Prostate gland (tissue), 2 donors: ENCODE results near the gene RFTN1. TPM values are rescaled to one million over a fixed set of nuclear protein-coding genes. Genes with fewer than 3 reads are reported as not detected.

Experiments used
- DNase-seq: peaks from one replicate; pipeline ENCODE4 v3.0.0-alpha.2; 2019; ENCODE audit warnings: low spot score
- H3K27ac ChIP-seq, 2 donors: fragments of 200-600 bp; sonication (generic); 2 replicates each; pipeline ENCODE4 v1.5.1; 2017 to 2019
- H3K27me3 ChIP-seq: fragments of 200-600 bp; sonication (generic); replicated peaks from 2 replicates; pipeline ENCODE4 v1.5.1; 2019; ENCODE audit not compliant: insufficient read depth
- H3K36me3 ChIP-seq, 2 donors: fragments of 200-600 bp; sonication (generic); 1 replicate in 1 of 2; 2 replicates in 1 of 2; pipeline versions ENCODE4 v1.5.1 to v1.8.1; 2017 to 2019
- H3K4me1 ChIP-seq: fragments of 200-600 bp; sonication (generic); replicated peaks from 2 replicates; pipeline ENCODE4 v1.5.1; 2019
- H3K4me3 ChIP-seq, 2 donors: fragments of 200-600 bp; sonication (generic); 2 replicates each; pipeline ENCODE4 v1.5.1; 2017 to 2019
- H3K9me3 ChIP-seq: fragments of 200-600 bp; sonication (generic); 2 replicates; pipeline ENCODE4 v1.5.1; 2017
- CTCF ChIP-seq, 4 experiments: fragments of 200-600 bp in 2 of 4; fragments of 450-650 bp in 2 of 4; sonication (generic) in 2 of 4; IDR thresholded peaks; 1 replicate in 3 of 4; 2 replicates in 1 of 4; pipeline ENCODE4 v1.5.1; 2016 to 2019; ENCODE audit warnings: antibody characterized with exemption in 4 of 4, mild to moderate bottlenecking in 2 of 4, moderate library complexity in 2 of 4
- POLR2A ChIP-seq: fragments of 450-650 bp; IDR thresholded peaks from one replicate; pipeline ENCODE4 v1.6.1; 2016; ENCODE audit warnings: antibody characterized with exemption, mild to moderate bottlenecking
- POLR2AphosphoS5 ChIP-seq: sonication (generic); formaldehyde crosslinking; IDR thresholded peaks from one replicate; pipeline ENCODE4 v1.6.1; 2017; ENCODE audit warnings: antibody characterized with exemption
- WGBS: methylation state at CpG from one replicate; pipeline ENCODE4 v1.1.5; 2018; 5-methylcytosine and 5-hydroxymethylcytosine counted together
- intact Hi-C: fragments of 100-400 bp; cut with DNase I; formaldehyde crosslinking; loops from one replicate; pipeline ENCODE4 v1.14.2; 2022
- total RNA-seq, 2 donors: library from RNA; depleted of rRNA; stranded (reverse); fragments of >200 nt; gene quantifications; one replicate each; pipeline ENCODE4 v1.1.0, GENCODE V29; 2016

Gene RFTN1
- total RNA-seq, 2 donors from 2014 or later, result 7.4 to 16.1 TPM

DNA sequence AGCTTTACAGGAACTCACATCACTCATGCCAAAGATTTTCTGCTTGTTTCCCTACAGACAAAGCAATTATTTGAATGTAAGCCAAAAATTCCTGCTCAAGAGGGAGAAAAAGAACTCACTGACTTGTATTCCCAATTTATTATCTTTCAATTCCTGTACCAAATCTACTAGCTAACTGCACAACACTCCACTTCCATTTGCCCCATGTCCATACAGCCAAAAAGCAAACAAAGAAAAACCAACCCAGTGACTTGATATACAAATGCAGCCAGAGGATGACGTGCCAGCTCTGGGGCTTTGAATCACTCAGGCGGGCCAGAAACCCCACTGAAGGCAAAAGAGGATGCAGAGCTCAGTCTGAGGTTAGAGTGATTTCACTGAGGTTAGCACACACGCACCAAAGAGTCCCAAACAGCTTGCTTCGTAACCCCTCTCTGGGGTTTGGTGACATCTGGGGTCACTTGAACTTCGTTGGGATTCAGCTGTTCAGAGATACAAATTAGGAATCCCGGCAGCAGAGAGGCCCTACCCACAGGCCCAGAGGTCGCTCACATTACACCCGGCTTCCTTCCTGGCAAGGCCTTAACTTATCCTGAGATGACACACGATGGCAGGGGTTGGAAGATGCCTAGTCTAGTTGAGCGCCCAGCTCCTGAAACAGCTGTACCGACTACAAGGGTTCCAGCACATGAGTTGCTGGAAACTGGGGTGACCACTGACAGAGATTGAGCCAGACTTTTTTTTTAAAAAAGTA is 1.6 kb downstream of the RFTN1 start:
- no peaks in the 10 kb centered on the region for H3K4me1 ChIP-seq
- H3K4me3 ChIP-seq, result peak overlapping the region; percentile 43 to 52
- TF ChIP-seq POLR2A, result no peak
- no peak for TF ChIP-seq CTCF (IDR thresholded peaks at IDR 0.05)
- no peak for TF ChIP-seq POLR2AphosphoS5
- peaks cover 4% of the 10 kb centered on the region for H3K27me3 ChIP-seq
- H3K36me3 ChIP-seq, result no peaks in the 10 kb centered on the region
- no peaks in the 10 kb centered on the region for H3K9me3 ChIP-seq
- 40% methylated on average over 11 of the region's 11 CpGs for WGBS
- DNase-seq, result no peak
- intact Hi-C loops, result loop anchor here (5.0 to 10.0 kb wide), 2 partner anchors 65 to 137 kb away; no protein-coding TSS in a partner anchor
- H3K27ac ChIP-seq, result peak overlapping the region; percentile 6 to 57

DNA sequence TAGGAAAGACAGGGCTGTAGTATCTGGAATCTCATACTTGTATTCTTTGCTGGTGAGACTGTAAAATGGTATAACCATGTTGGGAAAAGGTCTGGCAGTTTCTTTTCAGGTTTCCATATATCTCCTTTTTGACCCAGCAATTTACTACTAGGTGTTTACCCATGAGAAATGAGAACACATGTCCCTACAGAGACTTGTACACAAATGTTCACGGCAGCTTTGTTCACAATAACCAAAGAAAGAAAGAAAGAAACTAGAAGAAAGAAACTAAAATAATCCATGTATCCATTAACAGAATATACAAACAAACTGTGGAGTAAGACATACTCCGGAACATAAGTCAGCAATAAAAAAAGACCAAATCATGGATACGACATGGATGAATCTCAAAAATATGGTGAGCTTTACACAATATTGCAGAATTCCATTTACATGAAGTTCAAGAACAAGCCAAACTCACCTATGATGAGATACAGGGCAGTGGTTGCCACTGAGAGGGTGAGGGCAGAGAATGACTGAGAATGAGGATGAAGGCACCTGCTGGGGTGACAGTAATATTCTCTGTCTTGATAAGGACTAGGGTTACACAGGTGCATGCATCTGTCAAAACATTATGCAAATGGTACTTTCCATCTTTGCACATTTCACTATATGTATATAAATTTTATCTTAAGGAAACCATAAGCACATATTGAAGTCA is 2.7 kb downstream of the RFTN1 start:
- no peak overlapping the region for H3K4me3 ChIP-seq
- no peak for DNase-seq
- WGBS, result 86% methylated on average over 3 of the region's 3 CpGs
- H3K36me3 ChIP-seq, result no peaks in the 10 kb centered on the region
- no peak for TF ChIP-seq POLR2AphosphoS5
- no peak for TF ChIP-seq POLR2A
- no peak for TF ChIP-seq CTCF (IDR thresholded peaks at IDR 0.05)
- no peaks in the 10 kb centered on the region for H3K4me1 ChIP-seq
- no peak overlapping the region for H3K27ac ChIP-seq
- peaks cover 4% of the 10 kb centered on the region for H3K27me3 ChIP-seq
- intact Hi-C loops, result loop anchor here (5.0 to 10.0 kb wide), 2 partner anchors 63 to 136 kb away; no protein-coding TSS in a partner anchor
- no peaks in the 10 kb centered on the region for H3K9me3 ChIP-seq

DNA sequence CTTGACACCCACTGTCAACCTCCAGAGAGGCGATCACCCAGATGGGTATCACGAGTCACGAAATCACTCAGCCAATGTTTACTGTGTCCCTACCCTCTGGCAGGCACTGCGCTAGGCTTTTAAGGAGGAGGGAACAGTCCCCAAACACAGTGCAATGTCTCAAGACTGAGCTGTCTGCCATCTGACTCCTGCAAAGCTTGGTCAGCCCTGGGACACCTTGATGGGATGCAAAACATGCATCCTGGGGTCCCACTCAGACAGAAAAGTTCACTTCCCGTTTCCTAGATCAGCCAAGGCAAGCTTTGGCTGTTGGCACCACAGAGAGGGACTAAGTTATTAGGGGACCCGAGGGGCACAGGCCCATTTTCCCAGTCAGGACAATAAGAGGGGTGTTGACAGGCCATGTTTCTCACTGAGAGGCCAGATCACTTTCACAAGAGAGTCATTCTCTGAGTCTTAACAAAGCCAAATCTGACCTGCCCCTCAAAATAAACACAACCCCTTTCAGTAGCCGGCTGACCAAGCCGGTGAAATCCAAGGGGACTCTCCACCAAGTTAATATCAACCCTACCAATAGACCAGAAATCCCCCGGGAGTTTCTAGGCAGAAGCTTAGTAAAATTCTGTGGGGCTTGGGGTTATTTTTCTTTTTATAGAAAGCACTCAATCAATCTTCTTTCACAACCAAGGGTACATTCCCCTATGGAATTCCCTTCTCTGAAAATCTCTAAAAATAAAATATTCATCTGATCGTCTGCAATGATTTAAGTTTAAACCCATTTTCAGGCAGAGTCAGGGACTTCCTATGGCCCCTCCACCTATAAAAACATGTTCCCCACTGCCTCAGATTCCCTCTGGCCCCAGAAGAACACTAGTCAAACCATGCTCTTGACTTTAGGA is 3.5 kb downstream of the RFTN1 start:
- no peak overlapping the region for H3K27ac ChIP-seq
- WGBS, result 83% methylated on average over 10 of the region's 10 CpGs
- H3K36me3 ChIP-seq, result no peaks in the 10 kb centered on the region
- H3K27me3 ChIP-seq, result peaks cover 4% of the 10 kb centered on the region
- intact Hi-C loops, result loop anchor here (5.0 to 10.0 kb wide), 2 partner anchors 63 to 135 kb away; no protein-coding TSS in a partner anchor
- H3K4me3 ChIP-seq, result no peak overlapping the region
- TF ChIP-seq CTCF (IDR thresholded peaks at IDR 0.05) (no peak), POLR2A (no peak), POLR2AphosphoS5 (no peak)
- no peaks in the 10 kb centered on the region for H3K9me3 ChIP-seq
- H3K4me1 ChIP-seq, result no peaks in the 10 kb centered on the region
- DNase-seq, result no peak

DNA sequence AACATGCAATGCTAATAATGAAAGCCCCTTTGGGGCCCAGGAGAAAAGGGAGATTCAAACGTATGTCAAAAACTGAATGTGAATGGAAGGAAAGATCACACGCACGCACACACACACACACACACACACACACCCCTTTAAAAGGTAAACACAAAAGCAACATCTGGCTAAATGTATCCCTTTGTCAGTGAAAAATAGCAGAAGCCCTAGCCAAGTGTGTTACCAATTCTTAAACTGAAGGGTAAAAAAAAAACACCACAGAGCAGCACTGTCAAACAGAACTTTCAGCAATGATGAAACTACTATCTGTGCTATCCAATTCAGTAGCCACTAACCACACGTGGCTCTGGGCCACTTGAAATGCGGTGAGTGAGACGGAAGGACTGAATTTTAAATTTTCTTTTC is 4.9 kb downstream of the RFTN1 start:
- intact Hi-C loops, result no loop called here
- no peaks in the 10 kb centered on the region for H3K36me3 ChIP-seq
- 66% methylated on average over 6 of the region's 6 CpGs for WGBS
- peaks cover 4% of the 10 kb centered on the region for H3K27me3 ChIP-seq
- H3K4me1 ChIP-seq, result no peaks in the 10 kb centered on the region
- no peak for TF ChIP-seq POLR2A
- TF ChIP-seq CTCF (IDR thresholded peaks at IDR 0.05), result no peak
- TF ChIP-seq POLR2AphosphoS5, result no peak
- H3K27ac ChIP-seq, result no peak overlapping the region
- no peak overlapping the region for H3K4me3 ChIP-seq
- no peaks in the 10 kb centered on the region for H3K9me3 ChIP-seq
- DNase-seq, result no peak
